Stimulated activated CD4-positive, alpha-beta T cell treated with anti-CD3 and anti-CD28 coated beads, Interleukin-4, amount 100 ng/mL, for 4 hours (primary cell): ENCODE measurements around the gene FBXO31.
"Not testable (repeated sequence)": the region's sequence is repeated elsewhere in the genome, so short reads cannot be mapped to it uniquely, and the experiment has no call there.

ENCODE experiments used
- DNase-seq, 2 experiments: peaks; one replicate each; pipeline ENCODE4 v3.0.0-alpha.2; 2020

FBXO31 gene

GRCh38 chr16:87340198-87340597, 43.4 kb downstream of the FBXO31 start:
- DNase-seq, result no peak

GRCh38 chr16:87339724-87340105, 43.9 kb downstream of the FBXO31 start:
- DNase-seq, result not testable (repeated sequence)

GRCh38 chr16:87339086-87339723, 44.4 kb downstream of the FBXO31 start:
- no peak for DNase-seq

DNA sequence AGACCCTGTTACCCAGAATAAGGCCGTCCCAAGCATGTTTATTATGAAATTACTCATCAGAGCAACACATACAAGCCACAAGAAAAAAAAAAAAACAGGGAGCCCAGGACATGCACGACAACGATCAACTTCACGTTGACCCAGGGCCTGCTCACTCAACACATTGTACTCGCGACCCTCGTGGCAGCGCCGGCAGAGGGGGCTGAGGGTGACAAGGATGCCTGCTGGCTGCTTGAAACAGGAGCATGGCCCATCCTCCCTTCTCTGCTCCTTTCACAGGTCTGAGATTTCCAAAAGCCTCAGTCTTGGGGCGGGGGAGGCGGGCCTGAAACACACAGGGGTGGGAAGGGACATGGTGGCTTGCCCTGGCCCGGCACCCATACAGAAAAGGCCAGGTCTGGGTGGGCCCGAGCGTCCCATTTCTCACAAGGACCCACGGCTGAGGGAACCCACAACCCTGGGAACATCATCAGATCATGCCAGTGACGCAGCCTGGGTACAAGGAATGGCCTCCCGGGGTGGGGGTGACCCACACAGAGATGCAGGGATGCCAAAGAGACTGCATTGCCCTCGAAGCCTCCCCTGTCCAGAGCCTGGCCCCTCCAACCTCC, 45.3 kb downstream of the FBXO31 start:
- DNase-seq, result no peak

DNA sequence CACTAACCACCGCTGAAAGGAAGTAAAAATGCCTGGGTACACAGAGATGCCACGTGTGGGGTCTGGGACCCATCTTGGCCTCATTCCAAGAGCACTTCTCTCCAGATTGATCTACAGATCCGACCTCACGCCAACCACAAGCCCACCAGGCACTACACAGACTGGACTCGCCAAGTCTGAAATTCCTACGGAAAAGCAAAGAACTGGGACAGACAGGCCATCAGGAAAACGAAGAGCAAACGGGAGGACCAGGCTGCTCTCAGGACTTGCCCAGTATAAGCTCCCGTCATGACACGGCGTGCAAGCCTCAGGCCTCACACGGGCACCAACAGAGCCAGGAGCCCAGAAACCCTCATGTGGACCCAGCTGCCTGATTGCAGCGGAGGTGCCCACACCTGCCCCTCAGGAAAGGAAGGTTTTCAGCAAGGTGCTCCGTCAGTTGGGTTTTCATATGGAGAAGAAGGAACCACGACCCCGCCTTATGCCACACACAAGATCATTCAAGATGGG, 46.3 kb downstream of the FBXO31 start:
- DNase-seq, result no peak

GRCh38 chr16:87336434-87337240, 46.9 kb downstream of the FBXO31 start:
- DNase-seq, result no peak

DNA sequence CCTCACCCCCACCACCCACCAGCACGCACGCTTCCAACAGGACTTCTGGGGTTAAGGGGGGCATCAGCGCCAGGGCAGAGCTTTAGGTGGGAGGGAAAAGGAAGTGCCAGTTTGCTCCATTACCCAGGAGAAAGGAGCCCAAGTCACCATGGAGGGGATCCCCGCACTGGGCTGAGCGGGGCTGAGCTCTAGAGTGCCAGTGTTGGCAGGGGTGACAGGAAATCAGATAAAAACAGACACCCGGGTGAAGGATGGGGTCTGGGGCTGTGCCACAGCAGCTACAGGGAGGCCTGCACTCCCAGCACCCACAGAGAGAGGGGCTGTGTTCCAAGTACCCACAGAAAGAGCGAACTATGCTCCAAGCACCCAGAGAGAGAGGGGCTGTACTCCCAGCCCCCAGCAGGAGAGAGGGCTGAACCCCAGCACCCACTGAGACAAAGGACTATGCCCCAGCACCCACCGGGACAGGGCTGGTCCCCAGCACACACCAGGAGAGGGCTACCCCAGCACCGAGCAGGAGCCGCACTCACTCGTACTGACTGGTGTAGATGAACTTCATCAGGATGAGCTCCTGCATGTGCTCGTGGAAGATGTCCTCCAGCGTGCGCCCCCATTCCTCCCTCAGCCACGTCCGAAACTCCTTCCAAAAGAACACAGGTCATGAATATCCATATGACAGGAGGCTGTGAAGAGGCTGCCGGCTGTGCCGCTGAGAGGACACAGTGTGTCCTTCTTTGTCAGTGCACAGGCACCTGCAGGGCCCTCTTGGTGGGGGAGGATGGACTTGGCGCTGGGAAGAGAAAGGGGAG, 47.7 kb downstream of the FBXO31 start:
- no peak for DNase-seq

DNA sequence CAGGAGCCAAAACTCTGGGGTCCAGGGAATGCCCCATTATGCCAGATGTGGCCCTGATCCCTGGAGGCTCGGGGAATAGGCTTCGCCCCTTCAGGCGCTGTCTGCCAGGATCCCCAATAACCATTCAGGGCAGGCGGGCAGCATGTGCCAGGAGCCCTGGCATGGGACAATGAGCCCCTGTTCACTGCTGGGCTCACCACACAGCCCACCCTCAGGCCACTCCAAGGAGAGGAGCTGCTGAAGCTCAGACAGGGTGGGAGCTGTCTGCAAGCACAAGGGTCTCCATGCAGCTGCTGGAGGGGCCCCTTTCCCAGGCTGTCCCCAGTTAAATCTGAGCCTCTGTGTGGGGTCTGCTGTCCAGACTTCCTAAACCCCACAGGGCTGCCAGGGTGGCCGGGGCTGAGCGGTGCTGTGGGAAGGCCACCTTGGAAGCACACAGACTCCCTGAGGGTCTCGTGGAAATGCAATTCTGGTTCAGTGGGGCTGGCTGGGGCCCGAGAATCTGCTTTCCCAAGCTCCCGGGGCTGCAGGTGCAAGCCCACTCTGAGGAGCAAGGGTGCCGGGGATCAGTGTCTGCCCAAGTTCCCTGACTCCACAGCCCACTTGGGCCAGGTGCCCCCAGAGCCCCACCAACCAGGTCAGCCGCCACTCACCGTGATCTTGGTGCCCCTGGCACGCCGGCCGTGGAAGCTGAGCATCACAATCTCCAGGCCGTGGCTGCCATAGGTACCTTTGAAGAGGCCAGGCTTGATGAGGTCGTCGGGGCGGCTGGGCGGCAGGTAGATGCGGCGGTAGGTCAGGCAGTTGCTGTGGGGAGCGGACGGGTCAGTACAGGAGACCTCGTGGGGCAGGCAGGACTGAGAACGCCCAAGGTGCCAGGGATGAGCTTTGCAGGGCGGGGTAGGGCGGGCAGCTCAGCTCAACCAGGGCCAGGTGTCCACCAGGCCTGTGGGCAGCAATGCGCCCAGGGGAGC, 48.6 kb downstream of the FBXO31 start:
- DNase-seq, result no peak

- no peak for DNase-seq
Observed at GRCh38 chr16:87333581-87334331, 49.8 kb downstream of the FBXO31 start.

- no peak for DNase-seq
Observed at GRCh38 chr16:87333101-87333500, 50.5 kb downstream of the FBXO31 start.

DNA sequence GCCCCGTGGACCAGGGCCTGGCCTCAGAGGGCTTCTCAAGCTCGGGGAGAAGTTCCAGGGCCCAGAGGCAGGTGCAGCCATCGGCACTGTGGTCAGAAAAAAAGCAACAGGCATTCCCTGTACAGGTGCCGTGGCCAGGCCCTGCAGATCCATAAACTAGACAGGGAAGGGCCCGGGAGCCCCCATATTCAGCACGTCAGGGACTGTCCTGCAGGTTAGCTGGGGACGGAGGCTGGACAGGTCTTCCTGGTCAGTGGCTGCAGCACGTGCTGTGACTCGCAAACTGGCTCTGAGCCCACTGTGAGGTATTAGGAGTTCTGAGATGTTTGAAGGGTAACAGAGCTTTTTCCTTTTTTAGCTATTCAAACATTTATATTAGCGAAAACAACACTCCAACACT, 51.4 kb downstream of the FBXO31 start:
- DNase-seq, result no peak

DNA sequence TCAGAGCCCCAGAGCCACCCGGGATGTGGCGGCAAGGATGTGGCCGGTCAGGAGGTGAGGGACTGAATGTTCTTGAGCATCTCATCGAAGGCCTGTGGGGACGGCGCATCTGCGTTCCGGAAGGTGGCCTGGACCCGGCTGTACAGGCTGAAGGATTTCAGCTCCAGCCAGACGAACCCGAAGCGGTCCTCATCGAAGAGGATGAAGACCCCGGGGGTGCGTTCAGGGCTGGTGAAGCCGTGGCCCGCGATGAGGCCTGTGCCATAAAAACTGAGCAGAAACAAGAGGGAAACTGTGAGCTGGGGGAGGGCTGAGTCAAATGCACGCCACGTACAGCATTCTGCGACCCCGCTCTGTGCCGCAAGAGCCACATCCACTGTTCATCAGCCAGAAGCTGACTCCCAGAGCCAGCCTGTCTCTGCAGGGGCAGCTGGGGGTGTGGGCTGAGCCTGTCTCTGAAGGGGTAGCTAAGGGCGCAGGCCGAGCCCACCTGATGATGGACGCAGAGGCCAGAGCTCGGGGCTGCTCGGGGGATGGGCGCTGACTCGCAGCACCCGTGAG, 52.3 kb downstream of the FBXO31 start:
- no peak for DNase-seq

DNA sequence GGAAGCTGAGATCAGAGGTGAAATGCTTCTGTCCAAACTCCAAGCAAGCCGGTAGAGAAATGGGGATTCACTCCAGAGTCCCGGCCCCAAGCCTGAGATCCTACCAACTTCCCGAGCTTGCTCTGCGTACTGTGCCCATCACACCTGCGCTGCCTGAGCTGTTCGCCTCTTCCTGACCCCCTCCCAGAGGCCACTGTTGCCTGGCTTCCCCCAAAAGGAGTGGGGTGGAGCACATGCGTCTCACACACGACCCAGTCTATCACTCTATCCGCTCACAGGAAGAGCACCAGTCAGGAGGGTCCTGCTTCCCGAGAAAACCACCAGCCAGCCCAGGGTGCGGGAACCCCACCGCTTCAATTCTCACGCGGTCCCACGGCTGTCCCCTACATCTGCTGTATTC, 52.9 kb downstream of the FBXO31 start:
- DNase-seq, result no peak

DNA sequence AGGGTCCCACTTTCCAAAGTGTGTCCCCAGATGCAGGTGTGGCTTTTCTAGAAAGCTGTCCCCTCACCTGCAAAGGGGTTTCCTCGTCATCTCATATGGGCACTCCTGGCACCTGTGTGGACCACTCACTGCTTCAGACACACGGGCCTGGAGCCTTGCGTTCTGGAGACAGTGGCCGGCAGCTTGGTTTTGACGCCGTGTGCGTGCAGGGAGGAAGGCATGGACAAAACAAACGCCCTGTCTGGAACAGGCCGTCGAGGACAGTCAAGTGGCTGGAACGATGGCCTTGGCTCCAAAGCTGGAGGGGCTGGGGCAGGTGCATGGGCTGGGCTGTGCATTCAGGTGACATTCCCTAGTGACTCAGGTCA, 53.3 kb downstream of the FBXO31 start:
- no peak for DNase-seq

DNA sequence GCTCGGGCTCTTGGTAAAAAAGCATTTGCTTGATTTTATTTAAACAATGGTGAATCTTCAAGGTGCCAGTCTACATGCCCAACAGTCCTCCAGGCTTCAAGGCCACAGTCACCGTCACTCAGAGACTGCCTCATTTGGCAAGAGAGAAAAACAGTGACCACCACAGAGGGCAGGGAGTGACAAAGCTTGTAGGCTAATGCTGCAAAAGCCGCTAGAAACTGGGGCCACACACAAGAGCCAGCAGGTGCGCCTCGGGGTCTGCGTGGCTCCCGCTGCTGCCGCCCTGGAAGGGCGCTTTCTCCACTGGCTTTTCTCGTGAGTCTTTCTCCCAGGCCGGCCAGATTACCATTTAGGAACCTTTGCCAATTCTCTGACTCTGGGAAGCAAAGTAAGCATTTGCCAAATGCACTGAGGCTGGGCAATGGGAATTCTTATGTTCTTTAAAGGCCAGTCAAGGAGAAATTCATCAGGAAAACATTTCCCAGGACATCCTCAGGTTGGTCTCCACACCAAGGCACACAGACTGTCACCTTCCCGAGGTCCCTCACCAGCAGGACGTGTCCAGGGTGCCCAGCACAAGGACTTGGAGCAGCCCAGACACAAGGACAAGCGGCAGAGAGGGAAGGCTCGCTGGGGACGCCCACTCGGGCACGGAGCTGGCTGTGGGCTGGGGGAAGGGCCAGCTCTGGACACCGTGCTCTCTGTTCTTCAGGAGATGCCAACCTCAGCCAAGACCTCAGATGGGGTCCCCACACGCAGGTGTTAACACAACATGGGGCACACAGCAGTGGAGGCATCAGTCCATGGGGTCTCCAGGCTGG, 53.9 kb downstream of the FBXO31 start:
- DNase-seq, result no peak

GRCh38 chr16:87328846-87329245, 54.7 kb downstream of the FBXO31 start:
- DNase-seq, result no peak

GRCh38 chr16:87327798-87328495, 55.6 kb downstream of the FBXO31 start:
- no peak for DNase-seq

DNA sequence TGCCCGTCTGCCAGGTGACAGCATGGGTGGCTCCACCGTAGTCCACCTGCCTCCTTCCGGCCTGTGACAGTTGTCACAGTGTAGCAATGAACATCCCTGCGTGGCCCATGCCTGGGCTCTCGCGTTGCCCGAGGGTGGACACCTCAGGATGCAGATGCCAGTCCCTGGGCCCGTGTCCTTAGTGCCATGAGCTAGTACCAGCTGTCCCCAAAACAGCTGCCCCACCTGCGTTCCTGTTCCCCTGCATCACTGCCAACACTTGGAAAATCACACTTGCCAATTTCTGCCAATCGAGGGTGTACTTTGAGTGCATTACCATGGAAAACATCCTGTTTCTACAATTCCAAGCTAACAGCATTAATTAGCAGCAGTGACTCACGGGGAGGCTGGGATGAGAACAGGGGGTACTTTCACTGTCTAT, 57.4 kb downstream of the FBXO31 start:
- no peak for DNase-seq

DNA sequence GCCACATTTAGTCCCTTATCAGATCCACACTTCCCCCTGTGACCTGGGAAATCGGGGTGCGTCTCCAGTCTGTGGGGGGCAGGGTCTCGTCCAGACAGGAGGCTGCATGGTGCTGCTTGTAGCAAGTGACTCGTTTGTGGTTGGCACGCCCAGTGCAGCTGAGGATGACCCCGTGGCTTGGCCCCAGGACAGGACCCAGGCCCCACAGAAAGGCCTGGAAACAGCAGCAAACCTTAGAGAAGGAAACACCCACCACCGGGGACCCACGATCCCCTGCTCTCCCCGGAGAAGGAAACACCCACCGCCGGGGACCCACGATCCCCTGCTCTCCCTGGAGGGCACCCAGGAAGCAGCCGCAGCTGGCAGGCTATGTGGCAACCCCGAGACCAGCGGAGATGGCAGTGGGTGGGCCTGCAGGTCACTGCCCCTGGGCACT, 58.1 kb downstream of the FBXO31 start:
- no peak for DNase-seq
